Stimulated activated CD4-positive, alpha-beta T cell treated with anti-CD3 and anti-CD28 coated beads, Interleukin-15, amount 100 ng/mL, for 1 hour (primary cell): ENCODE results near the gene IFI27L1.

Experiments
- DNase-seq, 2 donors: peaks; one replicate each; pipeline ENCODE4 v3.0.0-alpha.2; 2020; ENCODE audit warnings: low read depth in 1 of 2, low spot score in 1 of 2

IFI27L1 gene

DNA sequence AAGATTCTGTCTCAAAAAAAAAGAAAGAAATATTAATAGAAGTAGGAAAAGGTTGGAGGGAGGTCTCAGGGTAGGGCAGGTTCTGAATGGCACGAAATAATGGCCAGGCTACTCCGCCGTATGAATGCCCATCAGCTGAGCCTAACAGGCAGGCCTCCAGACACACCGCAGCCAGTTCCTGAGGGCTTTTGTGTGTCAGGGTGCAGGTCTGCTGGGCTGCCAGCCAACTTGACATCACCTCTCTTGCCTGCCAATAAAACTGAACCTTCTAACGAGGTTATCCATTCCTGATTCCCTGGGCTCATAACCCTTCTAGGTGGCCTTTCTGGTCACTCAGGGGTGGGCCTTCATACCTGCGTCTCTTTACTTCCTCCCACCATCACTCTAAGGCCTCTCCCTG lies 32.4 kb downstream of the IFI27L1 start:
- DNase-seq = no peak

DNA sequence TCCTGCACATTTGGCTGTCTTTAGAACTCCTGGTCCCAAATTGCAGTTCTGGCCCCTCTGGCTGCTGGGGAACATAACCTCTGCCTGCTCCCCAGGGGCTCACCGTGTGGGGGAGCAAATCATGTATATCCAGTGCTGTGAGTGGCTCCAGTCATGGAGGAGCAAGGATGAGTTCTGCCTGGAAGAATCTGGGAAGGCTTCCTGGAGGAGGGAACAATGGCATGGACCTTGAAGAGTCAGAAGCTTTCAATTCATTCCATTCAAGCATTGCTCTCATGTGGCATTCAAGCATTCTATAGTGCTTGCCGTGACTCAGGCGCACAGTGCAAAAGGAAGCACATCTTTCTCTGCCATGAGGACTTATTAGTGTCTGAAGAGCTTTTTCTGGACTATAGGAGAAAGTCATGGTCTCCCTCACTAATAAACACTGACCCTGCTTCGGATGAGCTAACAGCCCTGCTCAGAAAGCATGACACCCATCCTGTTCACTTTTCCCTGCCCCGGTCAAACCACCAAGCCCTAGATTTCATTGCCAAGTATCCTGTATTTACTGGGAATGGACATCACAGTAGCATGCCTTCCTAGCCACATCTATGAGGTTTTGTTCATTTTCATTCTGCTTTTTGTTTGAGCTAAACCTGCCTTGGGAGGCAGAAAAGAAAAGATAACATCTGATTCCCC lies 32.9 kb downstream of the IFI27L1 start:
- DNase-seq = no peak

GRCh38 chr14:94114589-94115057 lies 33.5 kb downstream of the IFI27L1 start:
- no peak for DNase-seq

- no peak for DNase-seq
These were observed 34.0 kb downstream of the IFI27L1 start for GRCh38 chr14:94115058-94115591.

GRCh38 chr14:94115631-94116030 lies 34.5 kb downstream of the IFI27L1 start:
- no peak for DNase-seq

DNA sequence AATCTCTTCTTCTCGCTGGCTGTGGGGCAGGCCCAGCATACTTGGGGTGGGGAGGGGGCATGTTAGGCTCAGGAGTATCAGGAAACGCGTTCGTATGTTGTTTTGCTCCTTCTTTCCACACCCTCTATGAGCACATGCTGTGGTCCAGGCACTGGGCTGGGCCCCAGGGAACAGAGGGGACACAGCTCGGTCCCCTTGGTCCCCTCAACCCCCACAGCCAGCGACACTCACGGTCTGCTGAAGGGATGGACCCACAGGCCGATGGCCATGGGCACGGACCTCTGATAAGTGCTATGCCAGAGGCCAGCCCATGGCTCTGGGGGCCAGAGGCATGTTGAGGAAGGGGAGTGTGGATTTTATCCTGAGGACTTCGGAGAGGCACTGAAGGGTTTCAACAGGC lies 35.6 kb downstream of the IFI27L1 start:
- no peak for DNase-seq

- no peak for DNase-seq
These were observed 36.7 kb downstream of the IFI27L1 start for GRCh38 chr14:94117856-94118255.

DNA sequence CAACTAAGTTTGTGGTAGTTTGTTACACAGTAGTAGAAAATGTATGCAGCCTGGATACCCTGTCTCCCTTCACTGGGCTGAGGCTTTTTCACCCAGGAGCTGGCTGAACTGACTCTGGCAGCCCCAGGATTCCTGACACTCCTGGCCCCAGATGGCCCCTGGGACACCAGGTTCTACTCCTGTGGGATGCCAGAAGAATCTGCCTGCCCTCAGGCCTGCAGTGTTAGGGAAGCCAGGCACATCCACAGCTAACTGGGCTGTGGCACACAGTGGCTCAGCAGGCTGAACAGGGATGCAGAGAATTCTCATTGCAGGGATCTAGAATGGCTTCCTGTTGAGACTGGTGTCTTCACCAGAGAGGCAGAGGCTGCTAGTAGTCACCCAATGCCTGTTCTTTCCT lies 38.0 kb downstream of the IFI27L1 start:
- no peak for DNase-seq

DNA sequence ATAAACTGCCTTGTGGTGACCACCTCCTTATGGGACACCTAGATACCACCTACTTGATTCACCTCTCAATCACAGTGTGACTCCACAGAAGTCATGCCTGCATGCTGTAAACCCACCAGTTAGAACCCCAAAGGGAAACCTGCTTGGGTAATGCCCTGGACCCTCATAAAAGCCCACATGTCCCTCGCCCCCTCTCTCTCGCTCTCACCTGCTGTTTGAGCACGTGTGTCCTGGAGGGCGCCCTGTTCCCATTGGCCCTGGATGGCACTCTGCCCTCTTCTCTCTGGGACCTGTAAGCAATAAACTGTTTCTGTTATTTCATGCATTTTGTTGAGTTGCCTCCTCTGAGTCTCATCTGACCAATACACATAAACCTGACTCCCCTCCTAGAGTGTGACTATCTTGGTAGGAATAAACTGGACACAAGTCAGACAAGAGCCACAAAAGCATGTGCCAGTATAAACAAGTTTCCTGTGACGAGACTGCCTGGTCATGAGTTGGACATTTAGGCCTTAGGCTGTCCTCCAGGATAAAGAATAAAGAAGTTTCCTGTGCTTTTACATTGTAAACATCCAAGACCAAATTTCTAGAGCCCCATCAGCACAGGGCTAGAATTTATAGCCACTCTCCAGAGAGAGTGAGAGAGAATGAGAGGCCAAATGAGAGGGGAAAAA lies 39.7 kb downstream of the IFI27L1 start:
- no peak for DNase-seq

- no peak for DNase-seq
These were observed 40.4 kb downstream of the IFI27L1 start for GRCh38 chr14:94121485-94121884.

DNA sequence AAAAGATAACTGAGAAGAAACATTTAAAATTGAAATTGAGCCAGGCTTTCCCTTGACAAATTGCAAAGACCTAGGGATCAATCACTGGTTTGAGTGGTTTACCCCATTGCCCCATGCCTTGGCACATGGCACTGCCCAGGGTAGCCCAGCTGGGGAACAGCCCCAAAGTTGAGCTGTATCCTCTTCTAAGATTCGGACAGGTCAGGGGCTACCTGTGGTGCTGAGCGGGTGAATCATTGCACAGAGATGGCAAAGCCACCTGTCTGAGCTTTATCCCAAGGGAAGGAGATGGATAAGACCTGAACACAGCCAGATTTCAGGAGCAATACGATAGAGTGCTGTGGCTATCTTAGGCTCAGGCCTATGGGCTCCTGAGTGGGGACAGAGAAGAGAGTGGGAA lies 41.3 kb downstream of the IFI27L1 start:
- no peak for DNase-seq

- no peak for DNase-seq
These were observed 42.2 kb downstream of the IFI27L1 start for GRCh38 chr14:94123296-94123695.

DNA sequence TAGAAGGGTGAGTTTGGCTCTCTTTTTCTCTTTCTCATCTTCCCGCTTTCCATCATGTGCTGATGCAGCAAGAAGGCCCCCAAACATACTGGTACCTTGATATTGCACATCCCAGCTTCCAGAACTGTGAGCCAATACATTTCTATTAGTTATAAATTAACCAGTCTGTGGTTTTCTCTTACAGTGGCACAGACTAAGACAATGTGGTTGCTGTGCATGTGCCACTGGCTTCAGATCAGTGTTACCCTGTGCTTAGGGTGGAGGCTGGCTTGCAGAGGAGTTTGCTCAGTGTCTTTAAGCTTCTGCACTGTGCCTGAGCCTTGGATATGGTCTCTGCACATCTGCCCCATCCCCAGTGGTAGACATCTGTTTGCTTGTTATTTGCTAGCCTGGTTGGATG lies 42.8 kb downstream of the IFI27L1 start:
- no peak for DNase-seq

- no peak for DNase-seq
These were observed 43.7 kb downstream of the IFI27L1 start for GRCh38 chr14:94124582-94125377.

- no peak for DNase-seq
These were observed 44.7 kb downstream of the IFI27L1 start for GRCh38 chr14:94125659-94126418.

DNA sequence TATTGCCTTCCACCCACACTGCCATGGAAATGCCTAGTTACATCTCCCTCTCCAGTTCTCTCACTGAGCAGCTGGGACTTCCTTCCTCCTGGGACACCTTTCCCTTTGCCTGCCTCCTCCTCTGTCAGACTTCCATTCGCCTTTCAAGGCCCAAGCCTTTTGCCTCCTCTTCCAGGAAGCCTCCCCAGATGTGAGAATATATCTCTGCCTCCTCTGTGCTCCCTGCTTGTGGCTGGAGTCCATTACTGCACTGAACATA lies 45.2 kb downstream of the IFI27L1 start:
- DNase-seq = no peak

DNA sequence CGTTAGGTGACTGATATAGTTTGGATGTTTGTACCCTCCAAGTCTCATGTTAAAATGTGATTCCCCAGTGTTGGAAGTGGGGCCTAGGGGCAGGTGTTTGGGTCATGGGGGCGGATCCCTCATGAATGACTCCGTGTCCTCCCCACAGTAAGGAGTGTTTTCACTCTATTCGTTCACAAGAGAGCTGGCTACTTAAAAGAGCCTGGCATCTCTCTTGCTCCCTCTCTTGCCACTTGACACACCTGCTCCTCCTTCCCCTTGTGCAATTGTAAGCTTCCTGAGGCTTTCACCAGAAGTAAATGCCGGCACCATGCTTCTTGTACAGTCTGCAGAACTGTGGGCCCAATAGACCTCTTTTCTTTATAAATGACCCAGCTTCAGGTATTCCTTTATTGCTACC lies 45.7 kb downstream of the IFI27L1 start:
- DNase-seq = no peak

- no peak for DNase-seq
These were observed 46.2 kb downstream of the IFI27L1 start for GRCh38 chr14:94127330-94127729.

GRCh38 chr14:94128216-94128839 lies 47.2 kb downstream of the IFI27L1 start:
- no peak for DNase-seq

DNA sequence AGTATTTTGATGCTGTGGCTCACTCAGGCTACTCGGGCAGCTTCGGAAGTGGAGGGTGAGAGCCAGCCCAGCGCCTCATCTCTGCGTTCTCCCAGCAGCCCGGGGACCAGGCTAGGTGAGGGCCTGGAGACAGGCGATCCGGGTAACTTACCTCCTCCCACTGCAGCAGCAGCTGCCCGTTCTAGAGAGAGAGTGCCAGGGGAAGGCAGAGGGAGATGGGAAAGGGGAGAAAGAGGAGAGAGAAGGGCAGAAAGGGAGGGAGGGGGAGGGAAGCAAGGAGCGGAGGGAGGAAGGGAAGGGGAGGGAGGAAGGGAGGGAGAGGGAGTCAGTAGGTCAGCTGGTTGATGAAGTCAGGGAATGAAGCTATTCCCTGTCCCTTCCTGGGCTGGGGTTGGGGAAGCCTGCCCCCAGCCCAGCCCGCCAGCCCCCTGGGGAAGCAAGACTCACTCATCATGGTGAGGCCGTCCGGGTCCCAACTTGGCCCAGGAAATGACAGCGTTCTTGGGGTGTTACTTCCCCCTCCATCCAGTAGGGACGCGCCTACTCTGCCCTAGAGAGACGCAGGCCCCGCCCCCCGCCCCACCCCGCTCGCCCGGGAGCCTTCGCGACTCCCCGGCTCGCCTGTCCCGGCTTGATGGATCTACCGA lies 48.1 kb downstream of the IFI27L1 start, which contains the start of gene IFI27L2:
TSS of gene IFI27L2 (minus strand) at position 494 of the 647 bp plus-strand sequence. CDS start at position 454, 40 bp downstream.
- peak; percentile 25 to 44 for DNase-seq
